Anterior cingulate cortex (tissue), 58 donors: ENCODE data around the gene TPPP3.

Experiments used
- DNase-seq, 58 donors: peaks; one replicate each; lab custom pipeline; 2025; lab: John Stamatoyannopoulos, UW

TPPP3 gene

GRCh38 chr16:67406111-67406971 lies 13.0 kb upstream of the TPPP3 start:
- DNase-seq: peak in 9 of 58 donors; percentile 20 to 50 (median 42)

- DNase-seq: no peak
These were observed 12.0 kb upstream of the TPPP3 start for GRCh38 chr16:67405336-67405735.

DNA sequence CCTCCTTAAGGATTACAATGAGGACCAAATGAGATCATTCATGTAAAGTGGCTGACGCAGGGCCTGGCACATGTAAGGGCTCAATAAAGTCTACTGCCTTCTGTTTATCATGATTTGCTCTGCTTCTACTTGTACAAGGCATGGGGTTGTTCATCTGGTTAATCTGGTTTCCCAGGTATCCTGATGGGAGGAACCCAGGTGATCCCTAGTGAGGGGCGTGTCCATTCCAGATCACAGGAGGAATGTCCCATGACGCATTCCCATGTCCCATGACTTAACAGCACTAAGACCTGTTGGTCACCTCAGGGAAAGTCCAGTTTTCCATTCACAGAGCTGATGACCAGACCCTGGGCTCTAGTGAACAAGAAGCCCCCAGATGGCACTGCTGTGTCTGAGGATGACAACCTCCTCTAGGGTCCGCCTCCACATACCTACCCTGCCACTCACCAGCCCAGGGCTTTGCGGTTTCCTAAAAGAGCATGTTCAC lies 11.5 kb upstream of the TPPP3 start:
- no peak for DNase-seq

- DNase-seq: no peak
These were observed 10.8 kb upstream of the TPPP3 start for GRCh38 chr16:67403976-67404555.

DNA sequence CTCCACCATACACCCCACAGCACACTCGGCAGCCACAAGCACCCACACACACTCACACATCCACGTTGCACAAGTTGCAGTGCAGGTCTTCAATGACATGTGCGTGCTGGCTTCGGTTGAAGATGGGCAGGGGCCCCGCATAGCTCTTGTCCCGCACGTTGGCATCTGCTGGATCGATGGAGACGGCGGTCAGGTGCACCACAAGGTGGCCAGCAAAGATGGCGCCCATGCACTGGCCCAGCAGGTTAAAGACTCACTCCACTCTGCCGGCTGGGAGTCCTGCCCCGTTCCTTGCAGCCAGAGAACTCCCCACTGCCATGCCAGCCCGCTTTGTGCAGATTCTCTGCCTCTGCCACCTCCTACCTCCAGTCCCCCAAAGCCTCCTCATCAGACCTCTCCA lies 7.6 kb upstream of the TPPP3 start:
- DNase-seq: no peak

DNA sequence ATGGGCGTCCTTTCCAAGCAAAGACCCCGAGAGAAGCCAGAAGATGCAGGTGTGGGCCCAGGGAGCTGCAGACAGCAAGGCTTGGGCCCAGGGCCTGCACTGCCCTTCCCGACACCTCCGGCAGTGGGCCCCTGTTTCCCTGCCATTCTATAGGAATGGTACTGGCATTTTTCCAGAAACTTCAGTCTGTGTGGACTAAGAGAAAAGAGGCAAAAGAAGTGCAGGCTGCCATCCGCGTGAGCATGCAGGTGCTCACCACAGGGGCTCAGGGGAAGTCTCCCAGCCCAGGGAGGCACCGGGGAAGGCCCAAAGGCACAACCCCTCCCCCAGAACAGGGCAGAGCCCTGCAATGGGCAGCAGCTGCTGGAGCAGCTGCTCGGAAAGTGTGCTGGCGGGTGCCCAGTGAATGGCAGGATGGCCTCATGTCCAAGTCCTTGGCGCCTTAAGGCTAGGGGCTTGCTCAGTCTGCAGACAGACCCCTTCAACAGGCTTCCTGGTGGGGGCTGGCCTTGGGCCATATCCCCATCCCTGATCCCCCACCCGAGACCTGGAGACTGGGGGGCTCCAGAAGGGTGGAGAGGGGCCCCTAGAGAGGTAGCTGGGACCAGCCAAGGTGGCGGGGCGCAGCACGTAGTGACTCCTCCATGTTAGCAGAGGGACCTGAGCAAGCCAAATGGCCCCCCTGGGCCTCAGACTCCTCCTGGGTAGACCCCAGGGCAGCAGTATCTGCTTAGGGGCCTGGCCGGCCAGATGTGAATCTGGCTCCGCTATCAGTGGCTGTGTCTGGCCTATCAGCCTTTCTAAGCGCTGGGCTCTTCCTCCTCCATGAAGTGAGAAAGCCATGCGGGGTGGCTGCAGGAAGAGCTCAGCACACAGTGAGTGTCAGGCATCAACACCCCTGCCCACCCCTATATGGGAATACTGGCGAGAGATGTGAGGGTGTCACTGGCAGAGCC lies 6.7 kb upstream of the TPPP3 start:
- no peak for DNase-seq

- DNase-seq: peak in 30 of 58 donors; percentile 15 to 66 (median 32)
These were observed 6.0 kb upstream of the TPPP3 start for GRCh38 chr16:67399218-67399733.

DNA sequence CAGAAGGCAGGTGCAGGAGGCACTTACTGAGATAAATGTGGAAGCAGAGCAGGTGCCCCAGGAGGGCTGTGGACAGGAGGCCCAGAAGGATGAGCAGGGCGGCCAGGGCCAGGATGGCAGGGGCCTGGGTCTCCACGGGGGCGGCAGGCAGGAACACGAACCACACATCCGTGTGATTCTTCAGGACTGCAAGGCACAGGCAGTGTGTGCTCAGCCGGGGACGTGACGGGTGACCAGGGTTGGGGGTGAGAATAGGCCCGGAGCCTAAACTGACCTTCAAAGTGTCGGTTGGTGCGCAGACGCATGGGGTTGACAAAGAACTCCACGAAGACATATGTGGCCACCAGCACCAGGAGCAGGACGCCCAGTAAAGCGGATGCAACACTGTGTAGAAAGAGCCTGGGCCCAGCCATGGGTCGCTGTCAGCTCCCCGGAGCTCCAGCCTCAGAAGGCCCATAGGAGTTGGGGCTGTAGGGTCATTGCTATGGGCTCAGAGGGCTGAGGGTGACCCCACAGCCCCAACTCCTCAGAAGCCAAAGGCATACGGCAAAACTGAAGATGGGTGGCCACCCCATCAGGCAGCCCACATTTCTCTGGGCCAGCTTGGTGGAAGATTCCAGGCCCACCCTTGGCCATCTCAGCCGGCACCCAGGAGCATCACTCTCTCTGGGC lies 5.4 kb upstream of the TPPP3 start:
- no peak for DNase-seq

DNA sequence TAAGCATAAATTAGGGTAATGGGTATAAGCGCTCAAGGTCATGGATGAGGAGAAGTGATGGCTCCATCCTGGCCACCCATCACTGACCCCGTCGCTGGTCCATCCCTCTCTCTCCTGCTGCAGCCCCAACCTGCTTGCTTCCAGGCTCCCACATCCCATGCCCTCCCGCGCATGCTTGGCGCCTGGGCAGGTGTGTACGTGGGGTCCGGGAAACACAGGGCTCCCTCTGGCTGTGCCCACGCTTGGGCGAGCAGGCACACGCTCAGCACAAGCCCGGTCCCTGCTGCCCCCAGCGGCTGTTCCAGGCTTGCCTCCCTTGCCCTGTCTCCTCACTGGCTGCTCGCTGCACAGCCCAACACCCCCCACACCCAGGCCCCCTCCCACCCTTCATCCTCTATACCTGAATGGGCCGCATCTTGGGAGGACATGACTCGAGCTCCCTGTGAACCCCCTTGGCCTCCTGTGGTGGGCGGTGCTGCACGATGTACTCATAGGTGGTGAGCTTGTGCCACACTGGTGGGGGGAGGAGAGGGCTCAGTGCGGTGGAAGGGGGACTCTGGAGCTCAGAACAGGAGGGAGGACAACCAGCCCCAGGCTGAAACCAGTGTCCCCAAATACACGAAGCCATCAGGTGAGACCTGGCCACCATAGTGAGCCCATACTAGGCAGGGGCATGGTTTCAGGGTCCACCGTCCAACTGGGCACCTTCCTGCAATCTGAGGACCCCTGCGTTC lies 4.7 kb upstream of the TPPP3 start:
- no peak for DNase-seq

- no peak for DNase-seq
These were observed 3.9 kb upstream of the TPPP3 start for GRCh38 chr16:67397036-67397801.

DNA sequence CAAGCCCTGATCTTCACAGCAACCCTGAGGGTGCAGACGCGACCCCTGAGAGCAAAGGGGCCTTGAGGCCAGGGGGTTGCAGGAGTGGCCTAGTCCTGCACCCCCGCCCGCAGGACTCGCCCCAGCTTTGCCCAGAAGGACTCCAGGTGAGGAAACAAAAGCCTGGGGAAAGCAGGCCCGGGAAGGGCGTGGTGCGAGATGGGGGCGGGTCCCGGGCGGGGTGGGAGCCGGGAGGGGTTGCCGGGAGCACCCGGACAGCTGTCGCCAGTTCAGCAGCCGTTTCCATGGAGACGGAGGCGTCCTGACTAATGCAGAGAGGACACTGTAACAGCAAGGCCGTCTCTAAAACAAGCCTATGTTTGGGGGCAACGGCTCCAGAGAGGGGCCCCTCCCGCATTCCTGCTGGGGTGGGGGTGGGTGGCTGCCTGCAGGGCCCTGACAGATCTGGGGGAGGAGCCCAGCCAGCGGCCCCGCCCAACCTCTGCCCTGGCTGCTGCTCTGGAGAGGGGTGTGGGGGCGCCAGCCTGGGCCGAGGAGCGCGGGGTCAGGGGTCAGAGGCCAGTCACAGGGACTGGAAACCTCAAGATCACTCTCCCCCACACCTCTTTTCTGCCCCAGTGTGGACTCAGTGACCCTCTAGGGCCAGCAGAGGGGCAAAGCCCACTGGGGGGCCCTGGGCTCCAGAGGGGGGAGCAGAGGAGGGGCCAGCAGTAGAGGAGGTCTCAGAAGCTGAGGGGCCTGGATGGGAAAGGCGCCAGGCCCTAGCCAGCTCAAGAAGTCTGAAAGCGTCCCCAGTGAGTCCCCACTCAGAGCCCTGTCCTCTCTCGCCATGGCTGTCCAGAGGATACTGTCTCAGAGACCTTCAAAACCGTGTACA lies 3.1 kb upstream of the TPPP3 start:
- DNase-seq: peak in 24 of 58 donors; percentile 10 to 62 (median 40)

DNA sequence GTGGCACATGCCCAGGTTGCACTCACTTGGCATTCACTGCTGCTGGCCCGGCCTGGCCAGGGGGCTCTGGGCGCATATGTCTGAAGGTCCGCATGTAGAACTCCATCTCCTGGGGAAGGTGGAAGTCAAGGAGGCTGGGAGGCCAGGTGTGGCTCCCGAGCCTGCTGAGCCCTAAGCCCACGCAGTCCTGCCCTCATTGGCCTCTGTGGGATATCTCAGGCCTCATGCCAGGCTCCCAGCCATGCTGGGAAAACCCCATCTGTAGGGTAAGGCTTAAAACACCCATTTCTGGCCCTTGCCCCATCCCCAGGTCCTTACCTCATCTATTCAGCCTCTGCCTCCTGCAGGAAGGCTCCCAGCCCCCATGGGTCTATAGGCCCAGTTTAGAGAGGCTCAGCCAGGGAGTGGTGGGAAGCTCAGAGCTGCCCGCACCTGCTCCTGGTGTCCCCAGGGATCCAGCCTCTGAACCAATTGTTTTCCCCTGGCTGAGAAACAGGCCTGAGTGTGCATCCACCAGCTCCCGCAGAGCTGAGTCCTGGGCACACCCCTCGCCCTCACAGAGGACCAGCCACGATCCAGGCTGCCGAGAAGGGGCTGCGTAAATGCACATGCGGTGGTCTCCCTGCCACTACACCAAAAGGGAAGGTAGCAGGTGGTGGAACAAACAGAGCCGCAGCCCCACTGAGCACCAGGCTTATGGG lies 2.3 kb upstream of the TPPP3 start:
- DNase-seq: no peak

- DNase-seq: no peak
These were observed 1.8 kb upstream of the TPPP3 start for GRCh38 chr16:67395105-67395457.

- no peak for DNase-seq
These were observed 1.1 kb upstream of the TPPP3 start for GRCh38 chr16:67394155-67395104.

GRCh38 chr16:67393788-67394154 lies 473 bp upstream of the TPPP3 start:
- no peak for DNase-seq
